Activated gamma-delta T cell treated with anti-CD3 and anti-CD28 coated beads, Interleukin-2, amount 50 U/mL, for 16 hours (primary cell): Measurements from ENCODE around the gene YWHAB.

Experiments
- DNase-seq: peaks from one replicate; pipeline ENCODE4 v3.0.0-alpha.2; 2020; ENCODE audit warnings: low read depth

Gene YWHAB

GRCh38 chr20:44912189-44912588 lies 26.7 kb downstream of the YWHAB start:
- DNase-seq, result no peak

DNA sequence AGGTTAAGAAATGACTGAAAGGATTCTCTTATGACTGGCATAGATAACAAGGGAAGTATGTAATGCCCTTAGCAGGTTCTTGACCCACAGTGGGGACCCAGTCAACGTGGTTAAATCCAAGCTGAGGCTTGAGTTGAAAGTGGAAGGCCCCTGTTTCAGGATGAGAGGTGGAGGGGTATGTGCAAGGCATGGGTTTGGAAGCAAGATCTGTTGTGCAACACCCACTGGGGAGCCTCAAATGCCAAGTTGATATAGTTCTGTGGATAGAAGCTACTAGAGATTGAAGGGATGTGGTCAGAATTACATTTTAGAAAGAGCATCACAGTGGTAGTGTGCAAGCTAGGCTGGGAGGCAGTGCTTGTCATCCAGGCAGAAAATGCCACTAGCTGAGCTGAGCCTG lies 29.4 kb downstream of the YWHAB start:
- DNase-seq, result no peak

- DNase-seq, result no peak
Observed at GRCh38 chr20:44916586-44916985, 31.1 kb downstream of the YWHAB start.

GRCh38 chr20:44917399-44917798 lies 31.9 kb downstream of the YWHAB start:
- no peak for DNase-seq

- no peak for DNase-seq
Observed at GRCh38 chr20:44918342-44918741, 32.8 kb downstream of the YWHAB start.

DNA sequence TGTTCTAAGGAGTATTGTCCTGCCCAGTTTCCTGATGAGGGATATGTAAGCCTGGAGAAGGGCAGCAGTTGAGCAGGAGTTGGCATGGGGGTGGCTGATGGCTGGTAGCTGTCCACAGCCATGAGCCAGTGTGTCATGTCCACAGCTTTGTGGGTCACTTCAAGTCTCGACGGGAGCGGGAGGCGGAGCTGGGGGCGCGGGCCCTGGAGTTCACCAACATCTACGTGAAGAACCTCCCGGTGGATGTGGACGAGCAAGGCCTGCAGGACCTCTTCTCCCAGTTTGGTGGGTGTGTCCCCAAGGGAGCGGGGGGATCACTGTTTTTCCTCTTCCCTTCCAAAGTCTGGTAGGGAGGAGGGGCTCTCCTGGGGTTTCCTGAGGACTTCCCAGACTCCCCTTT lies 33.3 kb downstream of the YWHAB start:
- DNase-seq, result no peak

GRCh38 chr20:44921447-44921846 lies 35.9 kb downstream of the YWHAB start:
- DNase-seq, result no peak

GRCh38 chr20:44924541-44924940 lies 39.0 kb downstream of the YWHAB start:
- no peak for DNase-seq

DNA sequence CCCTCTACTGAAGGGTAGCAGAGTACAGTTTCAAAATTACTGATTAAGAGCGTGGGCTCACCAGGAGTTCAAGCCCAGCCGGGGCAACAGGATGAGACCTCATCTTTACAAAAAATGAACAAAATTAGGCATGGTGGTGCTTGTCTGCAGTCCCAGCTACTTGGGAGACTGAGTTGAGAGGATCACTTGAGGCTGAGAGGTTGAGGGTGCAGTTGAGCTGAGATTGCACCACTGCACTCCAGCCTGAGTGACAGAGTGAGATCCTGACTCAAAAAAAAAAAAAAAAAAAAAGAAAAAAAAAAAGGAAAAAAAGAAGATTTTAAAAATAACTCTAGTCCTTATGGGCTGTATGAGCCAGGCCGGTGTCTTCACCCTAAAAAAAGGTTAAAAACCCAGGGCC lies 43.1 kb downstream of the YWHAB start:
- DNase-seq, result no peak

DNA sequence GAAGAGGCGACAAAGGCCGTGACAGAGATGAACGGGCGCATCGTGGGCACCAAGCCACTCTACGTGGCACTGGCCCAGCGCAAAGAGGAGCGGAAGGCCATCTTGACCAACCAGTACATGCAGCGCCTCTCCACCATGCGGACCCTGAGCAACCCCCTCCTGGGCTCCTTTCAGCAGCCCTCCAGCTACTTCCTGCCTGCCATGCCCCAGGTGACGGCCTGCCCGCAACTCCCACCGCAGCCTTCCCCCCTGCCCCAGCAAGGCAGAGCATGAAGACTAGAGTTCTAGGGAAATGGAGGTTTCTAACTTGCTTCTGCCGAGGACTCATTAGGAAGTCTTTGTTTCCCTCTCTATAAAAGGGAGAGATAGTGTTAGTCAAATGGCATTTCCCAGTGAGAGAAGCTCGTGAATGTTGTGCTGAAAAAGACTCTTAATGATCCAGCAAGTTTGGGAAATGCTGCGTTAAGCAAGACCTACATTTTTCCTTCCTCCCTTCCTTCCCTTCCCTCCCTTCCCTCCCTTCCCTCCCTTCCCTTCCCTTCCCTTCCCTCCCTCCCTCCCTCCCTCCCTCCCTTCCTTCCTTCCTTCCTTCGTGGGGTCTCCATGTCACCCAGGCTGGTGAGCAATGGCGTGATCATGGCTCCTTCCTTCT lies 45.1 kb downstream of the YWHAB start:
- DNase-seq, result no peak

- DNase-seq, result no peak
Observed at GRCh38 chr20:44931911-44932310, 46.4 kb downstream of the YWHAB start.

DNA sequence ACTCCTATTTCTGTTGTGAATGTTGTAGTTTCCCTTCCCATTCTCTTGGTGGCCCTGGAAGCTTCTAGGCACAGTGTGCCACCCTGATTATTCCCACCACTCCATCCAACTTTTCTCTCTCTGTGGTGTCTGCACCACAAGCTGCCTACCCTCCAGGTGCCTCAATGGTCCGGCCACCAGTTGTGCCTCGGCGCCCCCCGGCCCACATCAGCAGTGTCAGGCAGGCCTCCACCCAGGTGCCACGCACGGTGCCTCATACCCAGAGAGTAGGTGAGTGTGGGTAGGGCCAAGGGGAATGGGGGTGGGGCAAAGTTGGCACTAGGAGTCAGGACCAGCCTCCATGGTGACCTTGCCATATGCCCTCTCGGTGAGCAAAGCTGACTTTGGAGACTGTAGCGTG lies 47.4 kb downstream of the YWHAB start:
- DNase-seq, result no peak

DNA sequence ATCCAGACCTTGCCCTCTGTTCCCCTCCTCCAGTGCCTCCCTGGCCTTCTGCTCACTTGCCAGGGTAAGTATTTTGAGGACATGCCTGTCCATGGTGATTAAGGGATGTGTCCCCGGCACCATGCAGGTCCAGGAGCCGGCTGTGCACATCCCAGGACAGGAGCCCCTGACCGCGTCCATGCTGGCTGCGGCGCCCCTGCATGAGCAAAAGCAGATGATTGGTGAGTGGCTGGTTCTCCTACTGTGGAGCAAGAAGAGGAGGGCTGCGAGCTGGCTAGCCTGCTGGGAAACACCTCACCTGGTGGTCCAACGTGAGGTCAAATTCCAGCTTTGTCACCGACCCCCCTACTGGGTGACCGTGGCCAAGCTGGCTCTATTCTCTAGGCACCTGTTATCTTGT lies 51.0 kb downstream of the YWHAB start:
- no peak for DNase-seq

DNA sequence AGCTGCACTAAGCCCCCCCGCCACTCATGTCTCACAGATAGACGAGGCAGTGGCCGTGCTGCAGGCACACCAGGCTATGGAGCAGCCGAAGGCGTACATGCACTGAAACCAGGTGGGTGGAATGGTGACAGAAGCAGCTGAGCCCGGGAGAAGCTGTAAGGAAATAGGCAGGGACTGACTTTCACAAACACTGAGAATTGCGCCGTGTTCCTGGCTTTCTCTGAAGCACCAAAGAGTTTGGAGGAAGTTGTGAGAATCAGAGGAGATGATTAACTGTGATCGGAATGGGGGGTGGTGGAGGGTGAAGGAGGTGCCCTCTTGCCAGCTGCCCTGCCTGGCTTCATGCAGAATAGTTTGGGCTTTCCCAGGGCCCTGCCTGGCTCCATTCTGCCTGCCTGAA lies 53.1 kb downstream of the YWHAB start:
- DNase-seq, result no peak

- DNase-seq, result no peak
Observed at GRCh38 chr20:44941120-44941691, 55.7 kb downstream of the YWHAB start.

DNA sequence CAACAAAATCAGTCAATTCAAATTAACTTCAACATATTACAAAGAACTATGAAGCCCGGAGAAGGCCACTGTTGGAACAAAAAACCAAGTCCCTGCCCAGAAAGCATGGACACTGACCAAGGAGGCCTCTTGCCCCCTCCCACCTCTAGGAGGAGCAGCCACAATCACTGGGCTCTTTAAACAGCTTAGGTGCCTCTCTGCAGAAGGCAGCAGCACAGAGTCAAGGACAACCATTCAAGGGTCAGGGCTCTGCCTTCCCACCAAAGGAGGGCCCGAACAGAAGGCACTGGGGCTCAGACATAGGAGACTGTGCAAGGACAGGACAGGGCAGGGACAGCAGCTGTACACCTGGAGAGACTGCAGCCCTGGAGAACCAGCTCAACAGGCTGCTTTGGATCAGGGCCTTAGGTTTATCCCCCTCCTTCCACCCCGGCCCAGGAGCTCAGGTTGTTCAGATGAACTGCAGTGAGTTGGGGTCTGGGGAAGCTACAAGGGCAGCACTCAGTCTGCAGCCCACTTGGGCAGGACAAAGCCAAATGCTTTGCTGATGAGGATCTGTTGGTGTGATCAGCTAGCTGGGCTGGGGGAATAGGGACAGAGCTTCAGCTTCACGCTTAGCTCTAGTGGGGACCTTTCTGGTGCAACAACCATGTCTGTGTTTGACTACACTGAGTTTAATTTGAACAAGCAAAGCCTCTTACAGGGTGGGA lies 56.9 kb downstream of the YWHAB start:
- DNase-seq, result no peak

- DNase-seq, result no peak
Observed at GRCh38 chr20:44943828-44944227, 58.3 kb downstream of the YWHAB start.

DNA sequence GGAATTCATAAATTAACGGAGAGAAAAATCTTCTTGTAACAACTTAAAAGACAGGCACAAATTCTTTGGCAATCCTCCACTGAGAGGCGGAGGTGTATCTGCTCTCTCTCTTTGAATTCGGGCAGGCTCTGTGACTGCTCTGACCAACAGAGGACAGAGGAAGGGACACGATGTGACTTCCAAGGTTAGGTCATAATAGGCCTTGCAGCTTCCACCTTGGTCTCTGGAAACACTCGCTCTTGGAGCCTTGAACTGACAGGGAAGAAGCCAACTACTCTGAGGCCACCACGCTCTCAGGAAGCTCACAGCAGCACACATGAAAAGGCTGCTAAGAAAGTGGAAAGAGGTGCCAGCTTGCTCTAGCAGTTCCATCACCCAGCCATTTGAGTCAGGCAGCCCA lies 59.8 kb downstream of the YWHAB start:
- DNase-seq, result no peak

DNA sequence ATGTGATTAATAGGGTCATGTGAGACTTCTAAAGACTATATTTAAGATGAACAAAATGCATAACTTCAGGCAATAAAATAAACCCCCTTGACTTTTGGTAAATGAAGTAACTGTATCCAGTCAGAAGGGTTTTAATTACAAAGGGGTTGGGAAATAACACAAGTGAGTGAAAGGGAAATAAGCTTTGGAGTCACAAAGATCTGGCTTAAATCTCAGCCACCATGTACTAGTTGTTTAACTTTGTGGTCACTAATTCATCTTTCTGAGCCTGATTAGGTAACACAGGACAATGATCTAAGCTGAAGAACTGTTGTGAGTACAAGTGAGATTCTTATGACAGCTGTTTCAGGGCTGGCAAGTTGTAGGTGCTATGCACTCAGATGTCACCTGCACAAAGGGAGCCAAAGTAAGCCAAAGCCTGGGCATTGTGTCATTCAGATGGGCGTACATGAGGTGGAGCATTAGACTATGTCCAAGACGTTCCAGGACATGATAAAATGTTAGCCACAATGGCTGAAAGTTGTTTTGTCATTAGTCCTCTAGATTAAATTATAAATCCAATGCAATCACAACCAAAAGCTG lies 60.9 kb downstream of the YWHAB start:
- no peak for DNase-seq

DNA sequence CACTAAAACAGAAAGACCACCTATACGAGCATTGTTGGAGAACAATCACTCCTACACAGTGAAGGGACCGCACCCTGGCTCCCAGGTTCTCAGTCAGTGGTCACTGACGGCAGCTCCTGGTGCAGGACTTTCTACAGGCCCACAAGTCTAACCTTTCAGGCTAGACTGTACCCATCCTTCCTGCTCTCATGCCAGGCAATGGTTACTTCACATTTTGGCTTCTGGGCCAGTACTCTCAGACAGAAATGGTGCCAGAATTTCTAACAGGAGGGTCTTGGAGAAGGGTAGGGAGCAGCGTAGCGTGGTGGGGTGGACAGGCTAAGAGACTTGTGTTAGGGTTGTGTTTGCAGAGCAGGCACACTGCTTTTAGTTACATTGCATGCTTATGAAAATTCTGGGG lies 62.6 kb downstream of the YWHAB start:
- no peak for DNase-seq

GRCh38 chr20:44948513-44948912 lies 63.0 kb downstream of the YWHAB start:
- DNase-seq, result no peak

GRCh38 chr20:44950368-44950767 lies 64.9 kb downstream of the YWHAB start:
- no peak for DNase-seq

DNA sequence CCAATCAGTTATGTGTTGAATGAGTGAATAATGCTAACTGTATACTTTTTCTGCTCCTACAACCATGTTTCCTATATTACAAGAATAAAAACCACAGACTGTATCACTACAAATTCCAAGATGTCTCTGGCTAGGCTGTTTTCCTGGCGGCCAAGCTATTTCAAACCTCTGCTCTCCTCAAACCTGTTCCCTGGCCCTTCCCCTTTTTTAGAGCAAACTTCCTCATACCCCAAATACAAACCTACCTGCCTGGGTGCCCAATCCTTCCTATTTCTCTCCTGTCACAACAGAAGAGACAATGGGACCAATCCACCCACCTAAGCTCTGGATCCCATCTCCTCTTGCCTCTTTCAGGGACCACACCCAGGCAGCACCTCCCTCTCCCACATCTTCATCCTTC lies 67.2 kb downstream of the YWHAB start:
- DNase-seq, result no peak
